ENCODE measurements around the gene PRLR. TPM values are rescaled to one million over a fixed set of nuclear protein-coding genes. Genes with fewer than 3 reads are reported as not detected.

Gene PRLR
- total and polyA plus RNA-seq, 2 of the 8 experiments (the other 6 are each of a cell fraction or from before 2014, with no cell fraction given), result 0.53 to 2.5 TPM

GRCh38 chr5:35186749-35187148, 43.5 kb downstream of the PRLR start:
- Histone ChIP-seq H3K4ac (replicated peaks; ENCODE audit: insufficient read length, low read depth, low read length) (no peak overlapping the region), H3K23me2 (ENCODE audit: low read depth, low read length) (no peaks in the 10 kb centered on the region), H2BK20ac (ENCODE audit: low read length) (0 out of 2 replicates have a peak overlapping the region, but pooled peaks have one; percentile 48), H3K4me2 (ENCODE audit: insufficient read depth in 1 of 2, low read depth in 2 of 2, low read length in 2 of 2) (no peak overlapping the region), H2BK5ac (ENCODE audit: low read depth, low read length) (no peak overlapping the region), H2BK12ac (ENCODE audit: low read depth, low read length) (no peak overlapping the region), H3K27ac (ENCODE audit: low read depth, low read length) (no peak overlapping the region), H3K79me2 (ENCODE audit: control insufficient read depth in 1 of 2, insufficient read depth in 2 of 2, low read length in 2 of 2) (no peaks in the 10 kb centered on the region), H3K56ac (replicated peaks; ENCODE audit: insufficient read length, low read depth, low read length) (no peak overlapping the region), H2AK5ac (ENCODE audit: low read depth, low read length) (no peak overlapping the region), H3K9me3 (ENCODE audit: insufficient read depth in 2 of 2, low read depth in 1 of 2, low read length in 1 of 2) (no peaks in the 10 kb centered on the region), H2BK15ac (ENCODE audit: low read length) (no peak overlapping the region), H3K18ac (ENCODE audit: extremely low read depth, low read length) (no peak overlapping the region; the same call in 1 of the 2 replicates), H3K23ac (ENCODE audit: insufficient read length) (no peak overlapping the region), H3K4me3 (ENCODE audit: extremely low read depth in 1 of 4, insufficient read depth in 2 of 4, low read depth in 3 of 4, low read length in 4 of 4) (no peak overlapping the region), H3K36me3 (ENCODE audit: control insufficient read depth in 2 of 4, insufficient read depth in 4 of 4, low read length in 3 of 4) (no peaks in the 10 kb centered on the region), H2BK120ac (replicated peaks; ENCODE audit: low read depth, low read length) (no peak overlapping the region), H4K20me1 (replicated peaks in 1 of 2; ENCODE audit: control insufficient read depth in 1 of 2, insufficient read depth in 2 of 2, low read length in 2 of 2) (no peaks in the 10 kb centered on the region), H4K8ac (ENCODE audit: extremely low read depth, insufficient read depth, low read length) (no peak overlapping the region), H3K9ac (replicated peaks in 1 of 4; ENCODE audit: extremely low read depth in 1 of 4, low read depth in 3 of 4, low read length in 3 of 4) (no peak overlapping the region), H3K14ac (ENCODE audit: insufficient read length) (no peak overlapping the region), H3K4me1 (replicated peaks in 1 of 4; ENCODE audit: control insufficient read depth in 3 of 4, insufficient read depth in 4 of 4, low read length in 3 of 4) (no peaks in the 10 kb centered on the region), H4K91ac (replicated peaks; ENCODE audit: insufficient read length, low read length) (no peak overlapping the region), H3K79me1 (ENCODE audit: low read depth, low read length) (no peaks in the 10 kb centered on the region), H3K27me3 (replicated peaks in 1 of 4; ENCODE audit: control insufficient read depth in 3 of 4, extremely low read depth in 1 of 4, insufficient read depth in 3 of 4, low read length in 3 of 4) (no peaks in the 10 kb centered on the region; a peak in 1 of 7 replicates), H4K5ac (ENCODE audit: insufficient read length, low read depth, low read length) (no peak overlapping the region), H2AFZ (ENCODE audit: low read length) (no peak overlapping the region)
- POLR2A ChIA-PET (ENCODE audit: partially characterized antibody), result no interaction called here
- DNase-seq (ENCODE audit: low read depth in 1 of 2, low spot score in 2 of 2) (no peak), FAIRE-seq (no peak)
- WGBS, 2 experiments (ENCODE audit: extremely low coverage in 1 of 2, insufficient coverage in 1 of 2, insufficient read length in 1 of 2, insufficient replicate concordance in 2 of 2, low coverage in 1 of 2, low lambda C conversion rate in 2 of 2, missing lambda C conversion rate in 1 of 2), result 96% methylated on average over 5 of the region's 5 CpGs; no CpG with 5 or more reads in 1 of the 2 experiments
- CTCF ChIA-PET (ENCODE audit: partially characterized antibody), result interaction anchor here (1.5 to 3.1 kb wide), 2 partner anchors 16 to 96 kb away, joined by 5 to 13 read pairs; no protein-coding TSS in a partner anchor
- no peak for TF ChIP-seq SP1 (IDR thresholded peaks at IDR 0.05; ENCODE audit: low read depth, low read length)
- TF ChIP-seq RFX5 (IDR thresholded peaks at IDR 0.05; ENCODE audit: borderline replicate concordance, low read depth, low read length), result no peak
- no peak for TF ChIP-seq MAX (IDR thresholded peaks at IDR 0.05)
- TF ChIP-seq BACH1 (IDR thresholded peaks at IDR 0.05; ENCODE audit: low read length), result no peak
- no peak for TF ChIP-seq CBX5 (IDR thresholded peaks at IDR 0.05; ENCODE audit: low read depth, low read length)
- TF ChIP-seq SIN3A (conservative IDR thresholded peaks at IDR 0.05 in 1 of 2, IDR thresholded peaks at IDR 0.05 in 1 of 2; ENCODE audit: low read depth in 1 of 2, low read length in 2 of 2), result no peak
- no peak for TF ChIP-seq EZH2 (IDR thresholded peaks at IDR 0.05; ENCODE audit: low read depth, low read length, severe bottlenecking)
